WTC11 (cell line): ENCODE data around the gene SUMF1. TPM values are rescaled to one million over a fixed set of nuclear protein-coding genes. Genes with fewer than 3 reads are reported as not detected.
A peak's percentile ranks its signal among the peaks of the same experiment; 100 is the strongest.

Experiments used
- AFF4 ChIP-seq: sonication (generic); formaldehyde crosslinking; IDR thresholded peaks from 2 replicates; pipeline ENCODE4 v1.8.1; 2023; ENCODE audit warnings: mild to moderate bottlenecking, missing genetic modification reagents, borderline replicate concordance
- E2F1 ChIP-seq: sonication (generic); formaldehyde crosslinking; IDR thresholded peaks from 2 replicates; pipeline ENCODE4 v1.8.0; 2022; ENCODE audit warnings: mild to moderate bottlenecking, missing genetic modification reagents
- ESRRA ChIP-seq: sonication (generic); formaldehyde crosslinking; IDR thresholded peaks from 2 replicates; pipeline ENCODE4 v1.8.1; 2022; ENCODE audit warnings: mild to moderate bottlenecking, missing genetic modification reagents, borderline replicate concordance
- GABPB1 ChIP-seq: sonication (generic); formaldehyde crosslinking; IDR thresholded peaks from 2 replicates; pipeline ENCODE4 v1.8.1; 2023; ENCODE audit warnings: mild to moderate bottlenecking, missing genetic modification reagents
- JUN ChIP-seq: sonication (generic); formaldehyde crosslinking; IDR thresholded peaks from 2 replicates; pipeline ENCODE4 v1.8.0; 2023; ENCODE audit warnings: mild to moderate bottlenecking, missing genetic modification reagents
- KAT7 ChIP-seq: sonication (generic); formaldehyde crosslinking; IDR thresholded peaks from 2 replicates; pipeline ENCODE4 v1.8.1; 2023; ENCODE audit warnings: missing genetic modification reagents, mild to moderate bottlenecking, borderline replicate concordance
- NFE2L1 ChIP-seq: sonication (generic); formaldehyde crosslinking; IDR thresholded peaks from 2 replicates; pipeline ENCODE4 v1.8.1; 2023; ENCODE audit warnings: missing genetic modification reagents
- NR1H2 ChIP-seq: sonication (generic); formaldehyde crosslinking; IDR thresholded peaks from 2 replicates; pipeline ENCODE4 v1.9.0; 2021; ENCODE audit warnings: mild to moderate bottlenecking, moderate library complexity, missing genetic modification reagents
- RORB ChIP-seq: fragments of 250-450 bp; sonication (Bioruptor Pico); IDR thresholded peaks from 2 replicates; pipeline ENCODE4 v1.9.0; 2021; ENCODE audit warnings: mild to moderate bottlenecking
- SMAD3 ChIP-seq: sonication (generic); formaldehyde crosslinking; IDR thresholded peaks from 2 replicates; pipeline ENCODE4 v1.8.0; 2022; ENCODE audit warnings: missing genetic modification reagents, mild to moderate bottlenecking, borderline replicate concordance
- SOX15 ChIP-seq: fragments of 250-450 bp; sonication (Bioruptor Pico); IDR thresholded peaks from 2 replicates; pipeline ENCODE4 v1.9.0; 2021; ENCODE audit warnings: mild to moderate bottlenecking
- TEAD1 ChIP-seq: sonication (generic); formaldehyde crosslinking; IDR thresholded peaks from 2 replicates; pipeline ENCODE4 v1.8.0; 2022; ENCODE audit warnings: mild to moderate bottlenecking, missing genetic modification reagents
- TP53 ChIP-seq: sonication (generic); formaldehyde crosslinking; IDR thresholded peaks from 2 replicates; pipeline ENCODE4 v1.8.1; 2023; ENCODE audit warnings: mild to moderate bottlenecking, missing genetic modification reagents
- ZBTB43 ChIP-seq: sonication (generic); formaldehyde crosslinking; IDR thresholded peaks from 2 replicates; pipeline ENCODE4 v1.8.1; 2023; ENCODE audit warnings: mild to moderate bottlenecking, missing genetic modification reagents
- ZNF121 ChIP-seq: sonication (generic); formaldehyde crosslinking; IDR thresholded peaks from 2 replicates; pipeline ENCODE4 v1.8.0; 2023; ENCODE audit warnings: missing genetic modification reagents
- ZNF396 ChIP-seq: fragments of 250-450 bp; sonication (Bioruptor Pico); IDR thresholded peaks from 2 replicates; pipeline ENCODE4 v1.8.0; 2021; ENCODE audit warnings: mild to moderate bottlenecking, moderate library complexity, borderline replicate concordance
- total RNA-seq: library from RNA; stranded (reverse); gene quantifications from 3 replicates; pipeline ENCODE4 v1.2.3, GENCODE V29; 2021
- TF ChIP-seq, protein P1 (sequence below): sonication (generic); formaldehyde crosslinking; IDR thresholded peaks from 2 replicates; pipeline ENCODE4 v1.8.1; 2022; ENCODE audit warnings: mild to moderate bottlenecking, missing genetic modification reagents, moderate library complexity, borderline replicate concordance
- TF ChIP-seq, protein P2 (sequence below): sonication (generic); formaldehyde crosslinking; IDR thresholded peaks from 2 replicates; pipeline ENCODE4 v1.8.0; 2022; ENCODE audit warnings: mild to moderate bottlenecking, missing genetic modification reagents
- TF ChIP-seq, protein P3 (sequence below): sonication (generic); formaldehyde crosslinking; conservative IDR thresholded peaks from 2 replicates; pipeline ENCODE4 v1.8.1; 2022; ENCODE audit warnings: mild to moderate bottlenecking, missing genetic modification reagents
- TF ChIP-seq, protein P4 (sequence below): sonication (generic); formaldehyde crosslinking; IDR thresholded peaks from 2 replicates; pipeline ENCODE4 v1.8.1; 2022; ENCODE audit warnings: low read depth, mild to moderate bottlenecking, moderate library complexity, missing genetic modification reagents, borderline replicate concordance
- TF ChIP-seq, protein P5 (sequence below): sonication (generic); formaldehyde crosslinking; IDR thresholded peaks from 2 replicates; pipeline ENCODE4 v1.8.0; 2023; ENCODE audit warnings: missing genetic modification reagents, mild to moderate bottlenecking, borderline replicate concordance
- TF ChIP-seq, protein P6 (sequence below): fragments of 250-450 bp; sonication (Bioruptor Pico); IDR thresholded peaks from 2 replicates; pipeline ENCODE4 v2.1.2; 2022; ENCODE audit warnings: mild to moderate bottlenecking, moderate library complexity

Gene SUMF1
- total RNA-seq, 1 experiment from 2014 or later, result 10.4 TPM

DNA sequence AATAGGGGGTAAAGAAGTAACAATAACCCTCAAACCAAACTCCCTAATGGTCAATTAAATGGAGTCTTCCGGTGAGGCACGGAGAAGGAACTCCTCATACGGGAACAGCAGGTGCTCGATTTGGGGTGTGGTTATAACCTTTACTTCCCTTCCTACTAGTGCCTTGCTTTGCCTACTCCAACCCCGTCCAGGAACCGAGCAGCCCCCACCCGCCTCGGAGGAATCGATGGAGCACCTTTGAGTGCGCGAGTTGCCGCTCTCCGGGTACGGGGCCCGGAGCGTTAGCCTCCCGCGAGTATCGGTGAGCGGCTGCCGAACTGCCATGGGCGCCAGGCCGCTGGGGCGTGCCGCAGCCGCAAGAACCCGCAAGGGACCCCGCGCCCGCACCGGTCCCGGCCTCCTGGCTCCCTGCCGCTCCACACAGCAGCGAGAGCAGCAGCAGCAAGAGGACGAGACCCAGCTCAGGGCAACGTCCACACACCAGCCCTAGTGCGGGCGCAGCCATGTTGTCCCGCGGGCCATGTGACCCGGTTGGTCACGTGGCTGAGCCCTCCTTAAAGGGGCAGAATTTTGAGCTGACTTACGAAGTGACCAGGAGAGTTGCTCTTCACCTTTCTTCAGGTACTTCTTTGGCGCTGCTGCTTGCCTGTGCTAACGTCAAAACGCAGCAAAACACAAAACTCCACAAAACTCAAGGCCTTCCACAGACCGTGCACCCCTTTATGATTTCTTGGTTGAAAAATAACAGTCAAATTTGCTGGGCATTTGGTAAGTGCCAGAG is at the start of gene SUMF1 (continued):
- TF ChIP-seq, protein P1, sequence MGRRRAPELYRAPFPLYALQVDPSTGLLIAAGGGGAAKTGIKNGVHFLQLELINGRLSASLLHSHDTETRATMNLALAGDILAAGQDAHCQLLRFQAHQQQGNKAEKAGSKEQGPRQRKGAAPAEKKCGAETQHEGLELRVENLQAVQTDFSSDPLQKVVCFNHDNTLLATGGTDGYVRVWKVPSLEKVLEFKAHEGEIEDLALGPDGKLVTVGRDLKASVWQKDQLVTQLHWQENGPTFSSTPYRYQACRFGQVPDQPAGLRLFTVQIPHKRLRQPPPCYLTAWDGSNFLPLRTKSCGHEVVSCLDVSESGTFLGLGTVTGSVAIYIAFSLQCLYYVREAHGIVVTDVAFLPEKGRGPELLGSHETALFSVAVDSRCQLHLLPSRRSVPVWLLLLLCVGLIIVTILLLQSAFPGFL (CRISPR knock-in tag), result no peak
- TF ChIP-seq, protein P2, sequence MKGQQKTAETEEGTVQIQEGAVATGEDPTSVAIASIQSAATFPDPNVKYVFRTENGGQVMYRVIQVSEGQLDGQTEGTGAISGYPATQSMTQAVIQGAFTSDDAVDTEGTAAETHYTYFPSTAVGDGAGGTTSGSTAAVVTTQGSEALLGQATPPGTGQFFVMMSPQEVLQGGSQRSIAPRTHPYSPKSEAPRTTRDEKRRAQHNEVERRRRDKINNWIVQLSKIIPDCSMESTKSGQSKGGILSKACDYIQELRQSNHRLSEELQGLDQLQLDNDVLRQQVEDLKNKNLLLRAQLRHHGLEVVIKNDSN (CRISPR knock-in tag), result peak; percentile 100
- TF ChIP-seq, protein P3, sequence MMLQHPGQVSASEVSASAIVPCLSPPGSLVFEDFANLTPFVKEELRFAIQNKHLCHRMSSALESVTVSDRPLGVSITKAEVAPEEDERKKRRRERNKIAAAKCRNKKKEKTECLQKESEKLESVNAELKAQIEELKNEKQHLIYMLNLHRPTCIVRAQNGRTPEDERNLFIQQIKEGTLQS (CRISPR knock-in tag), result no peak
- no peak for TF ChIP-seq AFF4
- 0 out of 2 replicates have a peak, but pooled peaks have one; percentile 49 for TF ChIP-seq GABPB1 (CRISPR knock-in tag)
- TF ChIP-seq NFE2L1 (CRISPR knock-in tag), result peak; percentile 37; the same call in 1 of the 2 replicates
- TF ChIP-seq RORB (CRISPR knock-in tag), result no peak
- no peak for TF ChIP-seq ZNF121
- TF ChIP-seq ESRRA, result peak; percentile 58; the same call in 1 of the 2 replicates
- no peak for TF ChIP-seq SOX15
- peak; percentile 97; the same call in 1 of the 2 replicates for TF ChIP-seq KAT7 (CRISPR knock-in tag)
- TF ChIP-seq NR1H2 (CRISPR knock-in tag), result no peak
- TF ChIP-seq, protein P4, sequence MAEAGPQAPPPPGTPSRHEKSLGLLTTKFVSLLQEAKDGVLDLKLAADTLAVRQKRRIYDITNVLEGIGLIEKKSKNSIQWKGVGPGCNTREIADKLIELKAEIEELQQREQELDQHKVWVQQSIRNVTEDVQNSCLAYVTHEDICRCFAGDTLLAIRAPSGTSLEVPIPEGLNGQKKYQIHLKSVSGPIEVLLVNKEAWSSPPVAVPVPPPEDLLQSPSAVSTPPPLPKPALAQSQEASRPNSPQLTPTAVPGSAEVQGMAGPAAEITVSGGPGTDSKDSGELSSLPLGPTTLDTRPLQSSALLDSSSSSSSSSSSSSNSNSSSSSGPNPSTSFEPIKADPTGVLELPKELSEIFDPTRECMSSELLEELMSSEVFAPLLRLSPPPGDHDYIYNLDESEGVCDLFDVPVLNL (CRISPR knock-in tag), result 0 out of 2 replicates have a peak, but pooled peaks have one; percentile 34
- TF ChIP-seq TEAD1 (CRISPR knock-in tag), result peak; percentile 71; the same call in 1 of the 2 replicates
- 0 out of 2 replicates have a peak, but pooled peaks have one; percentile 71 for TF ChIP-seq ZBTB43
- no peak for TF ChIP-seq TP53 (CRISPR knock-in tag)
- TF ChIP-seq SMAD3 (CRISPR knock-in tag), result no peak
- TF ChIP-seq E2F1 (CRISPR knock-in tag), result no peak
- TF ChIP-seq, protein P5, sequence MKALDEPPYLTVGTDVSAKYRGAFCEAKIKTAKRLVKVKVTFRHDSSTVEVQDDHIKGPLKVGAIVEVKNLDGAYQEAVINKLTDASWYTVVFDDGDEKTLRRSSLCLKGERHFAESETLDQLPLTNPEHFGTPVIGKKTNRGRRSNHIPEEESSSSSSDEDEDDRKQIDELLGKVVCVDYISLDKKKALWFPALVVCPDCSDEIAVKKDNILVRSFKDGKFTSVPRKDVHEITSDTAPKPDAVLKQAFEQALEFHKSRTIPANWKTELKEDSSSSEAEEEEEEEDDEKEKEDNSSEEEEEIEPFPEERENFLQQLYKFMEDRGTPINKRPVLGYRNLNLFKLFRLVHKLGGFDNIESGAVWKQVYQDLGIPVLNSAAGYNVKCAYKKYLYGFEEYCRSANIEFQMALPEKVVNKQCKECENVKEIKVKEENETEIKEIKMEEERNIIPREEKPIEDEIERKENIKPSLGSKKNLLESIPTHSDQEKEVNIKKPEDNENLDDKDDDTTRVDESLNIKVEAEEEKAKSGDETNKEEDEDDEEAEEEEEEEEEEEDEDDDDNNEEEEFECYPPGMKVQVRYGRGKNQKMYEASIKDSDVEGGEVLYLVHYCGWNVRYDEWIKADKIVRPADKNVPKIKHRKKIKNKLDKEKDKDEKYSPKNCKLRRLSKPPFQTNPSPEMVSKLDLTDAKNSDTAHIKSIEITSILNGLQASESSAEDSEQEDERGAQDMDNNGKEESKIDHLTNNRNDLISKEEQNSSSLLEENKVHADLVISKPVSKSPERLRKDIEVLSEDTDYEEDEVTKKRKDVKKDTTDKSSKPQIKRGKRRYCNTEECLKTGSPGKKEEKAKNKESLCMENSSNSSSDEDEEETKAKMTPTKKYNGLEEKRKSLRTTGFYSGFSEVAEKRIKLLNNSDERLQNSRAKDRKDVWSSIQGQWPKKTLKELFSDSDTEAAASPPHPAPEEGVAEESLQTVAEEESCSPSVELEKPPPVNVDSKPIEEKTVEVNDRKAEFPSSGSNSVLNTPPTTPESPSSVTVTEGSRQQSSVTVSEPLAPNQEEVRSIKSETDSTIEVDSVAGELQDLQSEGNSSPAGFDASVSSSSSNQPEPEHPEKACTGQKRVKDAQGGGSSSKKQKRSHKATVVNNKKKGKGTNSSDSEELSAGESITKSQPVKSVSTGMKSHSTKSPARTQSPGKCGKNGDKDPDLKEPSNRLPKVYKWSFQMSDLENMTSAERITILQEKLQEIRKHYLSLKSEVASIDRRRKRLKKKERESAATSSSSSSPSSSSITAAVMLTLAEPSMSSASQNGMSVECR (CRISPR knock-in tag), result peak; percentile 80
- TF ChIP-seq, protein P6, sequence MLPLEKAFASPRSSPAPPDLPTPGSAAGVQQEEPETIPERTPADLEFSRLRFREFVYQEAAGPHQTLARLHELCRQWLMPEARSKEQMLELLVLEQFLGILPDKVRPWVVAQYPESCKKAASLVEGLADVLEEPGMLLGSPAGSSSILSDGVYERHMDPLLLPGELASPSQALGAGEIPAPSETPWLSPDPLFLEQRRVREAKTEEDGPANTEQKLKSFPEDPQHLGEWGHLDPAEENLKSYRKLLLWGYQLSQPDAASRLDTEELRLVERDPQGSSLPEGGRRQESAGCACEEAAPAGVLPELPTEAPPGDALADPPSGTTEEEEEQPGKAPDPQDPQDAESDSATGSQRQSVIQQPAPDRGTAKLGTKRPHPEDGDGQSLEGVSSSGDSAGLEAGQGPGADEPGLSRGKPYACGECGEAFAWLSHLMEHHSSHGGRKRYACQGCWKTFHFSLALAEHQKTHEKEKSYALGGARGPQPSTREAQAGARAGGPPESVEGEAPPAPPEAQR, result no peak
- TF ChIP-seq ZNF396, result no peak
- no peak for TF ChIP-seq JUN
